Trophoblast cell (in vitro differentiated cells and primary cell): ENCODE results near the gene MEOX1.
A peak's percentile ranks its signal among the peaks of the same experiment; 100 is the strongest.

Experiments
- DNase-seq, 2 donors: peaks; one replicate each; pipeline ENCODE4 v3.0.0-alpha.2; 2016
- H2AFZ ChIP-seq: 2 replicates; pipeline ENCODE4 v1.6.1; 2013; ENCODE audit warnings: low read length, moderate library complexity, mild to moderate bottlenecking; ENCODE audit not compliant: insufficient read depth, poor library complexity
- H2AK5ac ChIP-seq: 2 replicates; pipeline ENCODE4 v1.6.1; 2013; ENCODE audit warnings: mild to moderate bottlenecking, low read length
- H2BK120ac ChIP-seq: 2 replicates; pipeline ENCODE4 v1.6.1; 2013; ENCODE audit warnings: low read length, mild to moderate bottlenecking, moderate library complexity; ENCODE audit not compliant: insufficient read depth, poor library complexity
- H2BK12ac ChIP-seq: 2 replicates; pipeline ENCODE4 v1.6.1; 2013; ENCODE audit warnings: mild to moderate bottlenecking, low read length, moderate library complexity
- H2BK5ac ChIP-seq: 2 replicates; pipeline ENCODE4 v1.6.1; 2013; ENCODE audit warnings: low read length, low read depth, moderate library complexity, mild to moderate bottlenecking; ENCODE audit not compliant: poor library complexity
- H3K14ac ChIP-seq: 2 replicates; pipeline ENCODE4 v1.6.1; 2013; ENCODE audit warnings: mild to moderate bottlenecking, low read length
- H3K18ac ChIP-seq: 2 replicates; pipeline ENCODE4 v1.6.1; 2013; ENCODE audit warnings: mild to moderate bottlenecking, low read length
- H3K23ac ChIP-seq: 2 replicates; pipeline ENCODE4 v1.6.1; 2013; ENCODE audit warnings: low read length
- H3K27ac ChIP-seq: 2 replicates; pipeline ENCODE4 v1.5.1; 2013; ENCODE audit warnings: low read depth, mild to moderate bottlenecking, inconsistent platforms, low read length, moderate library complexity
- H3K27me3 ChIP-seq: 2 replicates; pipeline ENCODE4 v1.6.1; 2013; ENCODE audit warnings: inconsistent platforms, mild to moderate bottlenecking, low read length, moderate library complexity; ENCODE audit not compliant: insufficient read depth
- H3K36me3 ChIP-seq, 2 experiments: 1 replicate in 1 of 2; 2 replicates in 1 of 2; pipeline ENCODE4 v1.6.1; 2013; ENCODE audit warnings: low read length in 2 of 2, mild to moderate bottlenecking in 2 of 2, moderate library complexity in 1 of 2; ENCODE audit not compliant: insufficient read depth in 2 of 2, control insufficient read depth in 1 of 2
- H3K4ac ChIP-seq: 2 replicates; pipeline ENCODE4 v1.6.1; 2013; ENCODE audit warnings: low read depth, mild to moderate bottlenecking, low read length, moderate library complexity
- H3K4me1 ChIP-seq, 2 experiments: 1 replicate in 1 of 2; 2 replicates in 1 of 2; pipeline ENCODE4 v1.6.1; 2013; ENCODE audit warnings: low read length in 2 of 2, mild to moderate bottlenecking in 2 of 2, moderate library complexity in 1 of 2; ENCODE audit not compliant: insufficient read depth in 2 of 2, control insufficient read depth in 1 of 2
- H3K4me2 ChIP-seq: 2 replicates; pipeline ENCODE4 v1.6.1; 2013; ENCODE audit warnings: inconsistent platforms, mild to moderate bottlenecking, low read length, moderate library complexity
- H3K4me3 ChIP-seq: 2 replicates; pipeline ENCODE4 v1.5.1; 2013; ENCODE audit warnings: mild to moderate bottlenecking, low read depth, low read length, inconsistent platforms
- H3K79me1 ChIP-seq: one replicate; pipeline ENCODE4 v1.6.1; 2013; ENCODE audit warnings: low read length
- H3K79me2 ChIP-seq: 2 replicates; pipeline ENCODE4 v1.6.1; 2013; ENCODE audit warnings: low read length, mild to moderate bottlenecking; ENCODE audit not compliant: control insufficient read depth, insufficient read depth, poor library complexity
- H3K9ac ChIP-seq: 2 replicates; pipeline ENCODE4 v1.6.1; 2013; ENCODE audit warnings: mild to moderate bottlenecking, low read length
- H3K9me3 ChIP-seq: 2 replicates; pipeline ENCODE4 v1.6.1; 2013; ENCODE audit warnings: low read depth, mild to moderate bottlenecking, control low read depth, inconsistent platforms, low read length; ENCODE audit not compliant: insufficient read depth
- H4K12ac ChIP-seq: 2 replicates; pipeline ENCODE4 v1.6.1; 2013; ENCODE audit warnings: low read depth, mild to moderate bottlenecking, low read length, moderate library complexity
- H4K8ac ChIP-seq: 2 replicates; pipeline ENCODE4 v1.6.1; 2013; ENCODE audit warnings: low read depth, mild to moderate bottlenecking, low read length, moderate library complexity
- H4K91ac ChIP-seq: one replicate; pipeline ENCODE4 v1.6.1; 2013; ENCODE audit warnings: low read depth, mild to moderate bottlenecking, low read length, moderate library complexity
- WGBS: extraction: QIAGEN DNeasy Blood & Tissue Kit; methylation state at CpG from one replicate; pipeline ENCODE4 v1.1.7; 2013; ENCODE audit warnings: missing lambda C conversion rate; ENCODE audit not compliant: insufficient read length, insufficient coverage; ENCODE audit errors: extremely low coverage; 5-methylcytosine and 5-hydroxymethylcytosine counted together

Gene MEOX1

GRCh38 chr17:43615330-43616028, 46.2 kb downstream of the MEOX1 start:
- no peak for DNase-seq

DNA sequence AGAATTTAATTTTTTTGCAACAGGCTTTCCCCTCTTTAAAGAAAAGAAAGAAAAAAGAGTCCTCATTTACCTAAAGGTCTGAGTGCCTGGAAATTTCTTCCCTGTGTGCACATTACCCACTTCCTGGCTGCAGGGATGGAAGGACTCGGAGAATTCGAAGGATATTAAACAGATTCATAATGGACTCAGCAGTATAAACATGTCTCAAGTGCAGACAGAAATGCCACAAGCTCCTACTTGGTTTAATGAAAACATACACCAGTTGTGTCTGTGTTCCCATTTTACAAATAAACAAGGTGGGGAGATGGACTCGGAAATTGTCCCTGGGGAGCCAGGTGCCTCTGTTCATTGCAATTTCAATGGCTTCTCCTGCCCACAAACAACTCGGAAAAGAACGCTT, 47.2 kb downstream of the MEOX1 start:
- no peak overlapping the region for H3K14ac ChIP-seq
- no CpG with 5 or more reads among the region's 5 CpGs for WGBS
- H3K4ac ChIP-seq: no peak overlapping the region
- H3K79me2 ChIP-seq: no peaks in the 10 kb centered on the region
- H2AK5ac ChIP-seq: peak overlapping the region; percentile 35
- H3K4me2 ChIP-seq: no peak overlapping the region
- H3K23ac ChIP-seq: no peak overlapping the region
- H2BK5ac ChIP-seq: no peak overlapping the region
- H2AFZ ChIP-seq: no peak overlapping the region
- no peak overlapping the region for H3K18ac ChIP-seq
- H3K79me1 ChIP-seq: peaks cover 2% of the 10 kb centered on the region
- no peak overlapping the region for H3K4me3 ChIP-seq
- H2BK120ac ChIP-seq: no peak overlapping the region
- H4K8ac ChIP-seq: no peak overlapping the region
- no peak for DNase-seq
- H3K9ac ChIP-seq: no peak overlapping the region
- H3K27ac ChIP-seq: no peak overlapping the region
- no peak overlapping the region for H4K91ac ChIP-seq
- H3K27me3 ChIP-seq: no peaks in the 10 kb centered on the region
- peaks cover 2 to 5% of the 10 kb centered on the region in 2 experiments for H3K4me1 ChIP-seq
- no peak overlapping the region for H4K12ac ChIP-seq
- H3K9me3 ChIP-seq: peaks cover 5% of the 10 kb centered on the region
- H2BK12ac ChIP-seq: no peak overlapping the region
- no peaks in the 10 kb centered on the region for H3K36me3 ChIP-seq

More at GRCh38 chr17:43615330-43616028, 46.2 kb downstream of the MEOX1 start:
- no peak overlapping the region for H2BK5ac ChIP-seq
- H2AK5ac ChIP-seq: no peak overlapping the region
- no peaks in the 10 kb centered on the region for H3K27me3 ChIP-seq
- H2BK120ac ChIP-seq: no peak overlapping the region
- no peak overlapping the region for H4K8ac ChIP-seq
- no peaks in the 10 kb centered on the region for H3K36me3 ChIP-seq
- no peaks in the 10 kb centered on the region for H3K79me2 ChIP-seq
- peaks cover 2% of the 10 kb centered on the region for H3K79me1 ChIP-seq
- H4K91ac ChIP-seq: no peak overlapping the region
- H3K4me3 ChIP-seq: no peak overlapping the region
- no peak overlapping the region for H2AFZ ChIP-seq
- H4K12ac ChIP-seq: no peak overlapping the region
- no peak overlapping the region for H3K4ac ChIP-seq
- no peak overlapping the region for H3K27ac ChIP-seq
- peak overlapping the region; percentile 25 for H3K9ac ChIP-seq
- no peak overlapping the region for H3K14ac ChIP-seq
- no peak overlapping the region for H3K18ac ChIP-seq
- H3K4me1 ChIP-seq: peaks cover 2 to 5% of the 10 kb centered on the region in 2 experiments
- WGBS: no CpG with 5 or more reads among the region's 11 CpGs
- H3K23ac ChIP-seq: no peak overlapping the region
- H2BK12ac ChIP-seq: no peak overlapping the region
- H3K4me2 ChIP-seq: no peak overlapping the region
- H3K9me3 ChIP-seq: peaks cover 5% of the 10 kb centered on the region

- H3K4me2 ChIP-seq: no peak overlapping the region
- H2AK5ac ChIP-seq: peak overlapping the region; percentile 36
- H3K9me3 ChIP-seq: peaks cover 5% of the 10 kb centered on the region
- H2AFZ ChIP-seq: no peak overlapping the region
- H3K27me3 ChIP-seq: no peaks in the 10 kb centered on the region
- no peaks in the 10 kb centered on the region for H3K79me2 ChIP-seq
- no peak for DNase-seq
- no CpG with 5 or more reads among the region's 6 CpGs for WGBS
- H3K4me3 ChIP-seq: no peak overlapping the region
- H3K27ac ChIP-seq: no peak overlapping the region
- H3K23ac ChIP-seq: no peak overlapping the region
- no peak overlapping the region for H4K12ac ChIP-seq
- H3K36me3 ChIP-seq: no peaks in the 10 kb centered on the region
- peaks cover 2 to 5% of the 10 kb centered on the region in 2 experiments for H3K4me1 ChIP-seq
- no peak overlapping the region for H2BK120ac ChIP-seq
- peaks cover 2% of the 10 kb centered on the region for H3K79me1 ChIP-seq
- no peak overlapping the region for H4K91ac ChIP-seq
- no peak overlapping the region for H4K8ac ChIP-seq
- H2BK12ac ChIP-seq: peak overlapping the region; percentile 79
- H2BK5ac ChIP-seq: no peak overlapping the region
- H3K18ac ChIP-seq: no peak overlapping the region
- no peak overlapping the region for H3K4ac ChIP-seq
- no peak overlapping the region for H3K9ac ChIP-seq
- no peak overlapping the region for H3K14ac ChIP-seq
Observed at GRCh38 chr17:43613917-43614316, 47.8 kb downstream of the MEOX1 start.

DNA sequence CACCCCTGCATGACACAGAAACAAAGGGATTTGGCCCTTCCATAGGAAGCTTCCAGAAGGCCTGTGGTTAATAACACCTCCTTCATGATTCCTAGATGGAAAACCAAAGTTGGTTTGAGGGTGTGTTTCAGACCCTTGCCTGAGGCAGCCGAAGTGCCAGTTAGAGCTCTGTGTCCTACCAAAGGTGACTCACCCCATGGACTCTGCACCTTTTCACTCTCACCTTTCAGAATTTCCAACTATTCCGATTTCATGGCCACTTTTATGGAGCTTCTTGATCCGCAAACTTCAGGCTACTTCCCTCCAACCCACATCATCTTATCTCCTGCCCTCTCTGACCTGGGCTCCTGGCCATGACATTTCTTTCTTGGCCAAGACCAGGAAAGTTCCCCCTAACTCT, 49.2 kb downstream of the MEOX1 start:
- Histone ChIP-seq H3K23ac (no peak overlapping the region), H3K4ac (no peak overlapping the region), H3K27ac (no peak overlapping the region), H3K4me2 (no peak overlapping the region), H2AK5ac (no peak overlapping the region), H3K9ac (no peak overlapping the region), H2BK5ac (no peak overlapping the region), H3K14ac (no peak overlapping the region), H3K79me2 (no peaks in the 10 kb centered on the region), H3K4me3 (no peak overlapping the region), H3K9me3 (peaks cover 5% of the 10 kb centered on the region), H4K8ac (no peak overlapping the region), H3K4me1 (peaks cover 2 to 5% of the 10 kb centered on the region in 2 experiments), H3K18ac (no peak overlapping the region), H3K27me3 (no peaks in the 10 kb centered on the region), H2BK120ac (no peak overlapping the region), H3K79me1 (peaks cover 2% of the 10 kb centered on the region), H2AFZ (no peak overlapping the region), H4K91ac (no peak overlapping the region), H2BK12ac (no peak overlapping the region), H4K12ac (no peak overlapping the region), H3K36me3 (no peaks in the 10 kb centered on the region)
- WGBS: no CpG with 5 or more reads among the region's 3 CpGs
- DNase-seq: peak; percentile 42 to 66
